GM19240 (cell line): Measurements from ENCODE around the gene TSPAN11.
"Not testable (repeated sequence)": the region's sequence is repeated elsewhere in the genome, so short reads cannot be mapped to it uniquely, and the experiment has no call there.

Experiments used
- DNase-seq: peaks from one replicate; pipeline ENCODE4 v3.0.0; 2011; ENCODE audit warnings: low spot score; ENCODE audit not compliant: insufficient read length

The TSPAN11 gene

DNA sequence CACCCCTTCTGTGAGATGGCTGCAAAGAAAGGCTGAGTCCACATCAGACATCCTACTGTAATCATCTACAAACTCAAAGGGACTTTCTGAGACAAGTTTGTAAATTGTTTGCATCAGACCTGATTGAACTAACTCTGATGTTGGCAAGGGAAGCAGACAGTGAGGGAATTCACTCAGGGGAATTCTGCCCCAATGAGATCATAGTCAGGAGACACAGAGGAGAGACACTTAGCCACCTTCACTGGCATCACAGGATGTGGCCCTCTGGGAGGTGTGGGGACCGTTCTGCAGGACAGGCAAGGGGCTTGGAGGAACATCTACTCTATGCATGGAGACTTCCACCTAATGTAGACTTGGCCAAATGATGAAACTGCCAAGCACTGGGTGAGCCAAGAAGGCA is 76.5 kb downstream of the TSPAN11 start:
- DNase-seq: no peak

DNA sequence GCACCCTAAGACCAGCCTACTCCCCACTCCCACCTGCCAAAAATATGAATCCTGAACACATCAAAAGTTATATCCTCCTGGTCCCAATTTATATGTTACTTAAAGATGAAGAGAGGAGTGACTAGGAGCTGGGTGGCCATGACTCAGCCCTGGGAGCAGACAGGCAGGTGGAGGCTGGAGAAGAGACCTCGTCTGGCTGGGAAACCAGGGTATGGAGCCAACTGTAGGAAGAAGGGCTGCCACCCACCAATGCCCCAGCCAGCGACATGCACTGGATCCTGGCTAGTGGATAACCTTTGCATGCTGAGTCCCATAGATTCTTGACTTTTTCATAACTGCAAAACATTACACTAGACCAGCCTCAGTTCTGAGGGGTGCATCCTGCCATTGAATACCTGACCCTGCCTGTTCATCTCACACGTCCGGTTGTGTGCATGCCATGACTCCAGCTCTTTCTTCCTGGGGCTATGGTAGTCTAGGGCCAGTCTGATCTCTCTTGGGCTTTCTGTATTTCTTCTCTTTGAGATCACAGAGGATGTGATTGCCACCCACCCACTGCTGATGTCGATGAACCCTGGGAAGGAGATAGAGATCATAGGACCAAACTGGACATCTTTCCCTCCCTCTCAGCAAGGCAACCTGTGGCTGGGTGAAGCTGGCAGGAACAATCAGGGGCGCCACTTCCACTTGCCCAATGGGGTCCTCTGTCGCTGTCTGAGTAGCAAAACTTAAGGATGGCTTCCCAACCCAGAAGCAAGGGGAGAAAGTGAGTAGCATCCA is 77.5 kb downstream of the TSPAN11 start:
- no peak for DNase-seq

DNA sequence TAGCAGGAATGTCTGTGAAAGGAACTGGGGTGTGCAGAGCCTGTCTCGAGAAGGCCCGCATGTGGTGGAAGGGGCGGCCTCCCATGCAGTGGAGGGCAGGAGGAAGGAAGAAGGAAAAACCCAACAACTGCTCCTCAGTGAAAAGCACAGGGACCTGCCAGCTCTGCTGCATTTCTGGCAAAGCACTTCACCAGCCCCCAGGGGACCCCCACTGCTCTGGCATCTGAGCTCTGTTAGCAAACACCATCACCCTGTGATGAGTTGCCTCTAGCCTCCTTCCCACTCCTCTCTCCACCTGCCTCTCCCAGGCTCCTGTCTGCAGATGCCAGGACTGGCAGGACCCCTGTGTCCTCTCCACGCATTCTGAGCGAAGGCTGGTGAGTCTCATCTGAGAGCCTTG is 78.1 kb downstream of the TSPAN11 start:
- DNase-seq: no peak

DNA sequence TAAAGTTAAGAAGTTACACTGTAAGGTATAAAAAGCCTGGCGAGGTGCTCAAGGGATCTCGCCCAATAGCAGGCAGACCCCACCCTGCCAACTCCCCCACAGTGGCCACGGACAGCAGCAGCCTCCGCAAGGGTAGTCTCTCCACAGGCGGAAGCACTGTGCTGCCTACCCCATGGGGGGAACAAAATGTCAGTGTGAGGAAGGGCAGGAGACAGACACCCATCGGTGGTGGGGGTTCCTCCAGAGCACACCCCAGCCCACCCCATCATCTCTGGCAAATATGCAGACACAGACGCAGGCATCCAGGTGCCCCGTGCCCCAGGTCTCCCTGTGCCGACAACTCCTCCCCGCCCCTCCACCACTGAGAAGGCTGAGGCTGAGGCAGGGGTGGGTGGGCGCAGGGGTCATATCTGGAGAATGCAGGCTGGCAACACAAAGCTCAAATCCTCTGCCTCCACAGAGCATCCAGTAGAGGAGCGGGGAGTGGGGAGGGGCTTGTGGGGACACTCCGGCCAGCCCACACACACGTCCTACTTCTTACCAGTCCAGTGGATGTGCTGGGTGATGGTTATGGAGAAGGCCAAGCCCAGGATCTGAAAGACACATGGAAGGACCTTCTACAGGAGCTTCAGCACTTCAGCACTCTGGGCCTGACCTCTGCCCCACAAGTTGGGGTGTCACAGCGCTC is 78.9 kb downstream of the TSPAN11 start:
- DNase-seq: no peak

DNA sequence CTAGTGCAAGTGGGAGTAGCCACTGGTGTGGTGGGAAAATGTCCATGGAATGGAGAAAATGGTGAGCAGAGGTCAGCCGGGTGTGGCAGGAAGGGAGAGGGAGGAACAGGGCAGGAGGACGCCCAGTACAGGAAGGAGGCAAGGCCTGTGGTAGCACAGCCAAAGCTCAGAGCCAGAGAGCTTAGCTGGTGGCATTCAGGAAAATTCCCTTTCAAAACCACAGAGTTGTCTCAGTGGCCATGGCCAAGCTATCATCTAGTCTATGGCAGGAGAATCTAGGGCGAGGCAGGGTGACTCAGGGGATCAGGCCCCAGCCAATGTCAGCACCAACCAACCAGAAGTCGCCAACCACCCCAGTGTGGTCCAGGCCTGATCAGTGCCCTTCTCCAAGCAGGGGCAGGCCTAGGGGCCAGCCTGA is 79.4 kb downstream of the TSPAN11 start:
- DNase-seq: no peak

DNA sequence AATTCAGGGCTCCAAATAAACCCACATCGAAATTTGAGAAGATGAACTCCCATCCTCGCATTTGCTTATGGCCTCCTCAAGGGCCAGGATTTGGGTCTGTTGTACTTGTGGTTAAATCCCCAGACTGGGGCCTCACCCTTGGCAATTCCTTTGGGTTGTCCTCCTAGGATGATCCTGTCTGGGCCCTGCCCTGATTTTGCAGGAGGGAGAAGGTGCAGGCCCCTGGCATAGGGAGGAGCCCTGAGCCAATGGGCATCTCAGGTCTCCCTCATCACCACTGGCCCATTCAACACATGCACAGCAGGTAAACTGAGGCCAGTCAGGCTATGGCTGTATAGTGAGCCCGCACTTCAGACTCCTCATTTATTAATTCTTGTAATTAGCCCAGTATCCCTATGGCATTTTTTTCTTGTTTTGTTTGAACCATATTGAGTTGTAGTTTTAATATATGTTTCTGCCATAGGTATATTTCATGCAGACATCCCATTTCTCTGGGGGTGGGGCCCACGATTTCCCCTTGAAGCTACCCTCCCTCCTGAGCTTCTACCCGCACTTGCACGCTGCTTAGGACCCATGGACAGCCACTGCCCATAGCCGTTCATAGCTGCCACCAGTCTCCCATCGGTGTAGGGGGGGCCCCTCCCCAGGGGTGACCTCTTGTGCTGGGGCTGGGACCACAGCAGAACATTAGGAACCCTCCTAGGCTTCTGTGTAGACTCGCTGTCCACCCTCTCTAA is 80.0 kb downstream of the TSPAN11 start:
- DNase-seq: no peak

DNA sequence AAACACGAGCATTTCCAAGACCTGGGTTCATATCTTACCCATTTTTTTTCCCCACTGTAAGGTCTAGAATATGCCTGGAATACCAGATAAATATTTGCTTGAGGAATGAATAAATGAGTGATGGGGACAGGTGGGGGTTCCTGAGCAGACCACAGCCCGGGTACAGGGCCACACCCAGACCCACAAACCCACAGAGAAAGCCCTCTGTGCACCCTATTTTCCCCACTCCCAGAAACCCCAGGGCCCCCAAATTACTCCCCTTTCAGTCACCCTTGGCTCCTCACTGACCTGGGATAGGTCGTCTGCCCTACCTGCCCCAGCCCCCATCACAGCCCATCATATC is 80.6 kb downstream of the TSPAN11 start:
- DNase-seq: no peak

DNA sequence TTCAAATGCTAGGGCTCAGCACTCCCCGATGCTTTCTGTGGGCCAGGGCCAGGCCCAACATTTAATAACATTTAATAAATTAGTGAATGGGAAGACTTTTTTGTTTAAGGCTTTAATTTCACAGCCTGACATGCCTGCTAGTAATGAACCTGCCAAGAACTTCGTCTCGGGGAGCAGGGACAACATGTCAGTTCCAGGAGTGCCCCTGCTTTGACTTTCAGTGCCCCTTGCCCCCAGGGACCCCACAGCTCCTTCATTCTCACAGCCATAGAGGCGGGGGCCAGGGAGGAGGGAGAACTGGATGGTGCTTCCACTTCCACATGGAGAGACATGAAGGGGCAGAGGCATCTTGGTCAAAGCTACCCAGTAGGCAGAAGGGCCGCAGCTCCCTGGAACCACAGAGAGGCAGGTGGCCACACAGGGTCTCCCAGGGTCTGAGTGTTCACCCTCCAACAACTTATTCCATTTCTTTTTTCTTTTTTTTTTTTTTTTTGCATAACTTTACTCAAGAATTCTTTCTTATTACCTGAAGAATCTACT is 81.2 kb downstream of the TSPAN11 start:
- no peak for DNase-seq

DNA sequence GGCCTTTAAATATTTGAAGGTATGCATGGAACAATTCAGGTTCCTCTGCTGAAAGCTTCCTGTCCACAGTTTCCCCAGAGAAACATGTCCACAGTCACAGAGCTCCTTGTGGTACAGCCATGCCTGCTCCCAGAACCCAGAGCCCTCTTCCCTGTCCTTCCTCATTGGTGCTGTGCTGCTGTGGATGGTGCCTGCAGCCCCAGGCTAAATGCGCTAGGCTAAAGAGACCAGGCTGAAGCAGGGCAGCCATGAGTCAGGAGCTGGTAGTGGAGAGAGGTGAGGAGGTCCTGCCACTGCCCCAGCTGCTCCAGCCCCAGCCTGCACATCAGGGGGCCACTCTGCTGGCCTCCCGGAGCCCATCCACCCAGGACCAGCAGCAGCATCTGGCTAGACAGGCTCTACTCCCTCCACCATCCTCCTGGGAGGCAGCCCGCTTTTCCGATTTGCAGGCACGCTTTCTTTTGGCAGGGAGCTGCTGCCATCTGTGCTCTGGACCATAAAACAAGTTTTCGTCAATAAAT is 81.8 kb downstream of the TSPAN11 start:
- DNase-seq: no peak

DNA sequence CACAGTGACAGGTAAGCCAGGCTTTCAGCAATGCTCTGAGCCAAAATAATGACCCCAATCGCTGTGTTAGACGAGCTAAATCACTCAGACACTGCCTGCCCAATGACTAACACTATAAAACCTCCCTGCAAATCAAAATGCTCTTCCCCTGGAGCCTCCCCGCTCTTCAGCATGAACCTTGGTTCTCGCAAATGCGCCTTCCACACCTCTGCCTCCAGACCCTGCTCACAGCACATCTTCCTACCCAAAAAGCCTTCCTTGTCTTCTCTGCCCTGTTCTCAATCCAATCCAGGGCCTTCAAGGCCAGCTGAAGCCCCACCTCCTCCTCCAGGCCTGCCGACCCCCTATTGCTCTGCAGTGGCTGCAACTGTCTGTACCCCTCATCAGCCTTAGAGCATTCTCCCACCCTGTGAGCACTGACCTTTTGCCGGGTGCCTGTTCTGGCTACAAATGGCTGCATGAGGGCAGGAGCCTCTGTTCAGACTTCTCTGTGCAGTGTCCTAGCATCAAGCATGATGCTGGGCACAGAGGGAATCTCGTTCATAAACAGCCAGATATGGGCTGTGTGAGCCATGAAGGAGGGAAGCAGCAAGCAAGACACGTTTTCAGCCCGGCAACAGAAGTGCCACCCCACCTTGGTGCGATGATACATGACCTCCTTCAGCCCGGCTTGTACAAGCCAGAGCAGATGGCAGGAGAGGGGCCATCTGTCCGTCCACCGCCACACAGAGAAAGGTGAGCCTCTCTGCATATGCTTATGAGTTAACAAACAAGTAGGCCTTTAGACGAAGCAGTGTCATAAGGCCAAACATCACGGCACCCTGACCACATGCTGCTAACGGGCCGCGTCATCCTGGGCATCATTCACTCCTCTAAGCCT is 82.7 kb downstream of the TSPAN11 start:
- DNase-seq: no peak

DNA sequence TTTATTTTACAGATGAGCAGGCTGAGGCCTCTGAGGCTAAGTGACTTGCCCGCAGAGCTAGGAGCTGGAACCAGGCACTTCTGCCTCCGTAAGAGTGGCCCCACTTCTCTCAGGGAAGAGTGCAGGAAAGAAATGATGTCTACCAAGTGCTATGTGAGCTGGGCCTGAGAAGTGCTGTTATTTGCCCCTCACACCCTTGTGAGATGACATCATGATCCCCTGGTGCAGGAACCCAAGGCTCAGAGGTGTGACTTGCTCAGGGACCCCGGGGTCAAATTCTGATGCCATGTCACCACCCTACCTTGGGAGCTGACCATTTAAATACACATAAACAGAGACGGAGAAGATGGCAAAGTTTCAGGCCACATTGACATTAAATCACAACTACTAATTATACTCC is 83.4 kb downstream of the TSPAN11 start:
- DNase-seq: no peak

DNA sequence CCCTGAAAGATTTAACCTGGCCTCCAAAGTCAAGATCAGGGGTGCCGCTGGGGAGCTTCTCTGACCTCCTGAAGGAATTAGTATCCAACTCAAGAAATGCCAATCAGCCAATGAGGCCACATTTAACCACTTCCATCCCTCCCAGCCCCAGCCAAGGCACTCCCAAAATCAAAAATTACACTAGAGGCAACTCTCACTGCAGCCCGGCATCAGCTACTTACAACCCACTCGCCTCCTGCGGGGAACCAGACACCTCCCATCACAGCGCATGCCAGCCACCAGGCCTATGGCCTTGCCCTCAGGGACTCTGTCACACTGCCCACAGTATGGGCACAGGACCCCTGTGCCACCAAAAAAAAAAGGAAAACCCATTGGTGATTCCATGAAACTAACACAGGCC is 84.8 kb downstream of the TSPAN11 start:
- DNase-seq: no peak

DNA sequence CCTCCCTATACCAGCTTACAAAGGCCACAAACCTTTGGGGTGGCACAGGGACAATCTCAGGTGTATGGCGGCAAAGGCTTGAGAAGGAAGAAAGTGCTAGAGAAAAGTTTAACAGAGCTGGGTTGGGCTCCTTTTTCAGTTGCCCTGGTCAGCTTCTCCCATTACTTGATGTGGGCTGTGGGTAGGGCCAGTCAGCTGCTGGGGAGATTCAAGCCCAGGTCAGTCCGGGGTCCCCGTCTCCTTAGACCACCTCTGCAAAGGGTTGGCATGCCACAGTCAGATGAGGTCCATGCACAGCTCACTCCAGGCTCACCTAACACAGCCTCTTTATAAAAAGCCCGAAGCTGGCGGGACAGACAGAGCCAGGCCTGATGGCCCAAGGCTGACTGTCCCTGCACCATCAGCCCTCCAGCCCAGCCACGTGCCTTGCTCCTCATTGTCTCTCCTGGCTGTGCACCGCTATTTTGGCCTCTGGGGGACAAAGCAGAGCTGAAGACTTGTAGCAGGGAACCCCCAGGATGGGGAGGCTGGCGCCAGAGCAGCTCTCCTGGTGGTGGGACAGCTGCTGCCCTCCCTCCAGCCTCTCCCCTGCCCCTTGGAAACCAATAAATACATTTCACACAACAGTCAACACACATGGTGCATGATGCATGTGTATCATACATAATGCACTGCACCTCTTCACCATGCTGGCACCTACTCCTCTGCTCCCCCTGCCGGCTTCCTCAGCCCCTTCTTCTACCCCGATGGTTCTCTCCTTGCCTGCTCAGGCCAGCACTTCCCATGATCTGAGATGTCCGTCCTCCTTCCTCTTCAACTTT is 85.4 kb downstream of the TSPAN11 start:
- DNase-seq: no peak

DNA sequence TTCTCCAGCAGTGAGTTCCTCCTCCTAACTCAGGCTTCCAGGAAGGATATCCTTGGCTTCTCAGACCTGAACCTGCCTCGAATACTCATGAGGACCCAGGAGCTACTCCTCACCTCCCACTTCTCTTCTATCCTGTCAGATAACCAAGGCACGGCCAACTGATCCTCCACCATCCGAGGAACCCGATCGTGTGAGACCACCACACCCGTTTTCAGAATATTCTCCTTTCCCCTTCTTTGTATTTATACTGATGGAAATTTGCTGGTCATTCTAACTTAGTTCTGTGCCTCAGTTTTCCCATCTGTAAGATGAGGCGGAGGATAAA is 86.0 kb downstream of the TSPAN11 start:
- not testable (repeated sequence) for DNase-seq

DNA sequence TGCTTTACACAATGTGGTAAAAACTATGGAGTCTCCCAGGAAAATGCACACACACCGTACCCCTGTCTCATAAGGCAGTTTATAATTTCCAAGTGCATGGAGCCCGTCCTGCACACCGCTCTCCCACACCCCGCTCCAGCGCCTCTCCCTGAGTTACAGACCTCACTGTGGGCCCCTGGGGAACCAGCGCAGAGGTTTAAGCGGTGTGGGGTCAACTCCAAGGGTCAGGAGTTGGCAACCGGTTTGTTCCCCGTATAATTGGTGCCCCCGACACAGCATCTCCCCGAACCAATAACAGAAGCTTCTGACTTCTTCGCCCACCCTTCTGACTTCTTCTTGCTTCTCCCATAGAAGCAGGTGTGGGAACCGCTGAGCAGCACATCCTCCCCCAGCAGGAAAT is 88.7 kb downstream of the TSPAN11 start:
- DNase-seq: no peak

DNA sequence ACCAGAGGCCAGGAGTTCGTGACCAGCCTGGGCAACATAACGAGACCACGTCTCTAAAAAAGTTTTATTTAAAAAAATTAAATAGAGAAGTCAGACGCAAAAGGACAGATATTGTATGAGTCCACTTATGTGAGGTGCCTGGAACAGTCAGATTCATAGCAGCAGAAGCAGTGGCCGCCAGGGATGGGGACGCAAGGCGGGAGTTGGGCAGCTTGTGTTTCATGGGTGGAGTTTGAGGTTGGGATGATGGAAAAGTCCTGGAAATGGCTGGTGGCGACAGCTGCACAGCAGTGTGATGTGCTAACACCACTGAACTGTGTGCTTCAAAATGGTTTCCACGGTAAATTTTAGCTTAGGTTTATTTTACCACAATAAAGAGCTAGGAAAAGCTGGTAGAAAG is 89.5 kb downstream of the TSPAN11 start:
- DNase-seq: no peak

DNA sequence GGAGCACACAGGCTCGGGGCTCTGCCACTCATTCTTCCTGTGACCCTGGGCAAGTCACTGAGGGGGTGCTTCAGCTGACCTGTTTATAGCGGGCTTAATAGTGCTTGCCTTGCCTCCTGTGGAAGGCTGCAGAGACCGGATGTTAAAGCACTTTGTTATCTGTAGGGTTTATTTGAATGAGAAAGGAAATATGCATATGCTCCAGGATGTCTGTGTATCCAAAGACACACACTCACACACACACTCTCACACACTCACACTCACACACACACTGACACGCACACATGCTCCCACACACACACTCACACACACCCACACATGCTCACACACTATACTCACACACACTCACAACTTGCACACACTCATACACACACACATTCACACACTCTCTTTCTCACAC is 91.0 kb downstream of the TSPAN11 start:
- no peak for DNase-seq

DNA sequence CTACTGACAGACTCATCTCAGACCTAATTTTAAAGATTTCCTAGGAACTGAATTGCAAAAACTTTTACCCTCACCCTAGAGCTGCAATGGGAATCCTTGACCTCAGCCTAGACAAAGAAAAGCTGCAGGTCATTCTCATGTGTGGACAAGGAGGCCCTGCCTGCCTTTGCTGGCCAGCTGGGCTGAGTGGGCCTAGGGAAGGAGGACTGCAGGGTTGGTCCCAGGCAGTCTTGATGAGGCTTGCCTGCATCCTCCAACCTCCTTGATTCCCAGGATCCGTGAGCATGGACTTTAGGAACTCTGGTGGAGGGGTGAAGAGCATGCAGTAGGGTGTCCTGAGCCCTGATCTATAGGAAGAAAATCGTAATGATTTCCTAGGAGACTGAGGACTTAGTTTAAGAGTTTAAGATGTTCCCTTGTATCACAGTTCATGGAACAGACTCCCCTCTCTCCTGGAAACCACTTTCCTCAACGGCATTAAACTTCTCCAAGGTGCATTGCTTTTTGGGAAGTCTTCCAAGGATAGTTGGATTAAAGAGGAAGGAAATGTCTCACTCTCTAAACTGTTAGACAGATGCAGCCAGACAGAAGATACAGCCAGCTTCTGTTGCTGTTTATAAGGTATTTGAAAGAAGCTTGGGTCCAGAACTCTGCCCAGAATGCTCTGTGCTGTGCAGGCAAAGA is 91.7 kb downstream of the TSPAN11 start:
- no peak for DNase-seq

DNA sequence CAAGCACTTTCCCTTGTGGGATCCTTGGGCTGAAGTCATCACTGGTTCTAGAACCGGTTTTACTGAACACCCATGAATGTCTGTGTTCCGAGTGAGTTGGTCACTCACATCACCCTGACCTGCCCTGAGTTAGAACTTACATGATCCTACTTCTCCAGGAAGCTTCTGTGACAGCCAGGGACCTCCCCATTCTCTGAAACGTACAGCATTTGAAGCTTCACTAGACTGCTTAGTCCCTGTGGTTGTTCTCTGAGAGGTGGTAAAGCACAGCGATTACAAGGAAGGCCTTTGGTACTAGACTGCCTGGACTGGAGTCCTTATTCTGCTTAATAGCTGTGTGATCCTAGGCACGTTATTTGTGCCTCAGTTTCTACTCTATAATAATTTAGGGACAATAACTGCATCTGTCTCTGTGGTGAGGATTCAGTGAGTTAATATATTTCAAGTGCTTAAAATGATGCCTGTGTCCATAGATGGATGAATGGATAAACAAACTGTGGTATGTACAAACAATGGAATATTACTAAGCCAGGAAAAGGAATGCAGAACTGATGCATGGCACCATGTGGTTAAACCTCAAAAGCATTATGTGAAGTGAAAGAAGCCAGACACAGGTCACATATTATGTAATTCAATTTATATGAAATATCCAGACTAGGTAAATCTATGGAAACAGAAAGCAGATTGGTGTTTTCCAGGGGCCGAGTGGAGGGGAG is 92.4 kb downstream of the TSPAN11 start:
- no peak for DNase-seq
